Right hindlimb (tissue), 1 donor: ENCODE data around the gene GMPPA.

ENCODE experiments used
- DNase-seq: peaks from one replicate; pipeline ENCODE4 v3.0.0-alpha.2; 2018

Gene GMPPA

DNA sequence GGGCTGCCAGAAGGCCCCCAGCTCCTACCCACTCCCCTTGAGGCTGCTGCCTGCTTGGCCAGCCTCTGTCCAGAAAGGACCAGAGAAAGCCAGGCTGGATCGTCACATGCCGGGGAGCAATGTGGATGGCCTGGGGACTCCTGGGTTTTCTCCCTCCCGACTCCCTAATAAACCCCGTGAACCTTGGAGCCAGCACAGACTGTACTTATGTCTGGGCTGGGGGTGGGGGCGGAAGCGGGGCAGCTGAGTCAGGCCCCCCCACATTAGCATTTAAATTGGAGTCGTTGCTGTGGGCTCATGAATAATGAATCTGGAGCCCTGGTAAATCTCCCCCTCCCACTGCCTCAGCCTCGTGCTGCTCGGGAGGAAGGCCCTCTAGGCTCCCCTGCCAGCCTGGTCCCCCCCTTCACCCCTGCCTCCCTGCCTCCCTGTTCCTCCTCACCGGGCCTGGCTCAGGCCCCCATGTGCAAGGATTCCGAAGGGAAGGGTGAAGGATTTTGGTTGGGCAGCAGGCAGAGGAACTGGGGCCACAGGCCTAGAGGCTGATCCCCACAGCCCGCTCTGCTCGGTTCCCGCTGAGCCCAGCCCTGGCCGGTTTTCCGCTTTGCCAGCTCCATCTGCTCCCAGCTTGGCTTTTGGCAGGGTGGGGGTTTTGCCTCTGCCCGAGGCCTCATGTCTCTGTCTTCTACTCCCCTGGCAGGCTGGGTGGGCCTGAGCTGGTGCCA lies 8.3 kb downstream of the GMPPA start:
- DNase-seq: no peak

DNA sequence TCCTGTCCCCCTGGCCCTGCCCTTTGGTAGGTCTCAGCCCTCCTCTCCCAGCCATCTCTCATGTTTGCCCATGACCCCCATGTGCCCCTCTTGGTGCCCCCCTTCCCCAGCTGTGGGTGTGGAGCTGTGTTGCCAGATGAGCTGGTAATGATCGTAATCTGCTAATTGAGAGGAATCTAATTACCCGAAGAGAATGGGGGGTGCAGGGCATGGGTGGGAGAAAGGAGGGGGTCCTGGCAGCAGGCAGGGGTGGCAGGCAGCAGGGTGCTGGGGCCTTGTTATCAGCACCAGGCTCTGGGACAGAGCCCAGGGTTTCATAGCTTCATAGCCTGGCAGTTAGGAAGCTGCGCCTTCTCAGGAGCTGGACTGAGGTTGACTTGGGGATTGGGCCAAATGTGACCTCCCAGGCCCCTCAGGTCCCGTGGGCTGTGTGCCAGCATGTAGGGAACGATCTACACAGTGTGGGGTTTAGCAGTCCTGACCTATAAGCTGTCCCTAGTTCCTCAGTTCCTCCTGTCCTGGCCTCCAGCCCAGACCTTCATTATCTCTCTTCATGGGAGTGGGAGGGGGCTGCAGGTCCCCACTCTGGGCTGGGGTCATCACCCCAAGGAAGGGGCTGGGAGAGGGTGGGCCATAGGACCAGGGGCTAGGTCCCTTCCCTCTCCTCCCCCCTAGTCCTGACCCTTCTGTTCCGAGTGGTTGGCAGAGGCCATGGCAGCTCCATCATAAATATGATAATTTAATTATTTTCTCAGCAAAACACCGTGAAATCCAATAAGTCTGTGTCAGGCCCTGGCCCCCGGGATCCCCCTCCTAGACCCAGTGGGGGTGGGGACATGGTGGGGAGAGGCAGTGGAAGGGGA lies 9.1 kb downstream of the GMPPA start:
- DNase-seq: no peak

DNA sequence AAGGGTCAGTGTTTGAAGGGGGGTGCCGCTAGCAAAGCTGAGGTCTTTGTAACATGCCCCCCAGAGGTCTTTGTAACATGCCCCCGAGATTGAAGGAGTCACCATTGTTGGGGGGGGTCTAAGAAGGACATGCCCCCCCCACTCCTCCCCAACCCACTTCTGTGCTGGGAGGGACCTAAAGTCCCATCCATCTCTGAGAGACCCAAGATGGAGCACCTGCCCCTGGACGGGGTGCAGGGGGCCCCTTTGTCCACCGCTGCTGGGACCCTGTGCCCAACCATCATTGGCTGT lies 9.7 kb downstream of the GMPPA start:
- no peak for DNase-seq

DNA sequence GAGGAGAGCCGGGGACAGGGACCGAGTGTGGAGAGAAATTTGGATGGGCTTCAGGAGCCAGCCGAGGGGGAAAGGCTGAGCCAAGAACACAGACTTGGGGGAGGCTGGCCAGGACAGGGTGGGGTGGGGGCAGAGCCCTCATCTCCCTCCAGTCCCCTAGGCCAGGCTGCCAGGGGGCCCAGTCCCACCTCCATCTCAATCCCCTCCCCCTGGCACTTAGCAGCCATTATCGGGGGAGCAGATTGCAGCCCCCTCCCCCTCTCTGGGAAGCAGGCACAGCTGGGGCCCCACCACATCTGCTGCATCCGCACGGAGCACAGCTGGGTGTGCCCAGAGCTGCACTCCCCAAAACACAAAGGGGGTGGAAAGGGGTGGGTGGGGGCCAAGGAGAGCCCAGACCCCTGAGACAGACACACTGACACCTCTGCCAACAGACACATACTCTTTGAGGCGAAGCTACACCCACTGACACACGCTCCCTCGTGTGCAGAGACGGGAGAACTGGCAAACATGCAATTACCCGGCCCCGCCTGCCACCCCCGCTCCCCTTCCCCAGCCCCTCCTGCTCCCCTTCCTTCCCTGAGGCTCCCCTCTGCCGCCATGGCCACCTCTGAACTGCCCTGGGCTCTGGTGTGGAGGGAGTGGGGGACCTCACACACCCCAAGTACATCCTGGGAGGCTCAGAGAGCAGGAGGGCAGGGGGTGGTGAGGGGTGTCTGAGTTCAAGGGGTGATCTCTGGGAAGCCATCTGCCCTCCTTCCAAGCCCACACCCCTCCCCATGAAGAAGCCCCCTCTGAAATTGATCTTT lies 10.5 kb downstream of the GMPPA start:
- DNase-seq: peak; percentile 69

DNA sequence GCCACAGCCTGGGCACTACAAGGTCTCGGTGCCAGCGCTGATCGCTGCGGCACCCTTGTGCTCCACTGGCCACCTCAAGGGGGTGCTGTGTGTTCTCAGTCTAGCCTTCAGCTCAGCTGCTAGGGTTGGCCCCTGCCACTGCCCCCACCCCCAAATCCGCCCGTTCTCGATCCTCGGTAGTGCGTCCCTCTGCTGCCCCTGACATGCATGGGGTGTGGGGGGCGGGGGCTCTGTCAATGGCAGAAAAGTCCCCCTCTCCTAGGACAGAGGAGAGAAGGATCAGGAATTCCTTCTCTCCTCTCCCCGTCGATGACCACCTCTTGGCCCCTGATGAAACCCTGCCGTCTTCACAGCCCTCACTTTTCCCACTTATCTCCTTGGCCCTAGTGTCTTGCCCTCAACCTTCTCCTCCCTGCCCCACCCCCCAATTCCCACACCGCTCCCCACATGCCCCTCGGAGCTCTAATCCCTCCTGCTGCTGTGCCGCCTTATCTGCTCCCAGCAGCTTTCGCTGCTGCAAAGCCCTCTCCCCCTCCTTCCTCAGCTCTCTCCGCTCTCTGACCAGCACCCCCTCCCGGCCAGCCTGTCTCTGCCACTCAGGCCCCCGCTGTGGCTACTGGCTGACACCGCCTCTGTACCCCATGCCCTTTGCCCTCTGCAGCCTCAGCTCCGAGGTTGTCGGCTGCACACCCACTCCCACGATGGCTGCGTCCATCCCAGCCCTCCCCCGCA lies 11.3 kb downstream of the GMPPA start:
- peak; percentile 65 for DNase-seq

DNA sequence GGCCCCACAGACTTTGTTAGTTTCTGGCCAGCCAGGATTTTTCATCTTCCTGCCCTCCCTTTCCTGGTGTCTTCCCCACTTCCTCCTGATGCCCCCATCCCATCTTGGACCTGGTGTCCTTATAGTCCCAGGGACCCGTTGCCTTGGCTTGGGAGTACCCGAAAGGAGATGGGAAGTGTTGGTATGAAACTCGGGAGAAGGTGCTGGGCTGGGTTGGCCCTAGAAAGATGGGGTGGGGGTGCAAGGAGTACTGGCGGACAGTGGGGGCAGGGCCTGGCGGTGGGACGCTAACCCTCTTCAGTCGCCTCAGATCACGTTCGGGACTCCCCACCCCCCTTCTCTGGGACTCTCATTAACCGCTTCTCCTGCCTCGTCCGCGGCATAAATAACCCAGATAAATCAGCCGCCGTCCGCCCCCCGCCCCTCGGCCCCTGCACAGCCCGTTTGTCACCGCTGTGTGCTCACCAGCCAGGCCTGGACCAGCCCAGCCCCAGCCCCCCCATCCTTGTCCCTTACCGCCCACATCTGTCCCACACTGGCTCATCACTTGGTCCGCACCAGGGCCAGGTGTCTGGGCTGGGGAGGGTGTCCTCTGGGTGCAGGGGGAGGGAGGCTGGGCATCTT lies 11.9 kb downstream of the GMPPA start:
- DNase-seq: no peak

DNA sequence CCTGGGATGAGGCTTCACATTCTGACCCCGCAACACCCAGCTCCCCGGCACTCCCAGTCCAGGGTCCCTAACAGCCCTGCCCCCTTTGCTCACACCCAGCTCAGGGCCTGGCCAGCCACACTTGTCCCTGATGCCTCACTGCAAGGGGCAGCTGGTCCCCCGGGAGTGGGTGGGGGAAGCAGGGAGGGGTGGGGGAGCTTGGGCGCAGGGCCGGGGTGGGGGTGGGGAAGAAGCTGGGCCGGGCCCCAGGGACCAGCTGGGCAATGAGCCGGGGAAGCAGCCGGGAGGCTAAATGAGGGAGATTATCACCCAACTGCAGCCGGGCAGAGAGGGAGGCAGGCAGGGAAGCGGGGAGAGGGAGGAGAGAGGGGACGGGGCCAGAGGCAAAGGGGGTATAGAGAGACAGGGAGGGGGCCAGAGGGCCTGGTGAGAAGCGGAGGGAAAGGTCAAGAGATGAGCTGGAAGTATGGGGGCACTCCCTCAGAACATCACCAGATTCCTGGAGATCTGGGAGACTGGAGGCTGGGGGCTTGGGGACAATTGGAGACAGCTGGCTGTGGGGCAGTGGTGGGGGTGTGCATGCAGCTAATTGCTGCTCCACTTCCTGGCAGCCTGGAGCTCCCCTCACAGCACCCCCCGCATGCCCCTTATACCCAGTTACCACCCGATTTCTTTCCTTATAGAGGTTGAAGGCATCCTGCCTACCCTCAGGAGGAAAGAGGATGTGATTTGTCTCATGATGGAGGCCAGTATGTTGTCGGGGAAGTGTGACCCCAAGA lies 13.0 kb downstream of the GMPPA start:
- no peak for DNase-seq

DNA sequence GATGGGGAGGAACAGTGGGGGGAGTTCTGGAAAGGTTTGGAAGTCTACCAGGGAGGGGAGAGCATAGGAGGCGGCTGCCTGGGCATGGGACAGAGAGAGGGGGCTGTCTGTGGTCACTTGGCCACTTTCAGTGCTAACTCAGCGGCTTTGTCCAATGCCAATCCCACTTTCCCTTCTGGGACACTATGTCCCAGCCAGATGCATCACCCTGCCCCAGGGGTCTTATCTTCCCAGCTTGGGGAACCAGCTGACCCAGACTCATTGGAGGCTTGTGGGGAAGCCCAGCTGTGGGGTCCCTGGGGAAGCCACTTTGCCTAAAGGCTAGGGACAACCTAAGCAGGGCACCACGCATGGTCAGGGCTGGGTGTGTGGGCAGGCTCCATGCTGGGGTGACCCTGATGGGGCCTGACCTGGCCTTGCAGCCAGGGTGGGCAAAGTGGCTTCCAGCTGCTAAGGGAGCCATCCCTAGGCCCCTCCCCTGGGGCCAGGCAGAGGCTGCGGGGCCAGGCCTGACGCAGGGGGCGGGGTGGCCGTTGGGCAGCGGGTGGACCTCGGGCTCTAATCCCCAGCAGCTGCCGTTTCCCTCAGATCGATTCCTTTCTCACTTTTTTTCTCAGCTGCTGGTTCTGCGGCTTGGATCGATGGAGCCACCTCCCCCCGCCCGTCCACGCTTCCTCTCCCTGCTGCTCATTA lies 14.0 kb downstream of the GMPPA start:
- DNase-seq: no peak

DNA sequence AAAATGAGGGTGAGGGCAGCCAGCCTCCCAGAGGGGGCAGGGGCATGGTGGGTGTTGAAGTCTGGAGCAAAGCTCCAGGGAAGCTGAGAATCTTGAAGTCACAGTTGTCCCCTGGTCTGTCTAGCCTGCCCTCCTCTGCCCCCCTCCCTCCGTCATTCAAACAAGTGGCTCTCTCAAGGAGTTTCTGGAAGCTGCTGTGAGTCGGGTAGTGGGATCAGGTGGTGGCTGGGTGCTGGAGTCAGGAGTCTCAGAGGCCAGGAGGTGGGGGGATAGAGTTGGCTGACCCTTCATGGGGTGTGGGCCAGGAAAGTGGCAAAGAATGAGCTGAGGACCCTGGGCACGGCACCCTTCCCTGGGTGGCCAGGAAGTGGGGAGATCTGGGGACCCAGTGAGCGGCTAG lies 15.1 kb downstream of the GMPPA start:
- DNase-seq: no peak

GRCh38 chr2:219514196-219514761 lies 15.6 kb downstream of the GMPPA start, which contains the start of gene ASIC4:
ASIC4 (plus strand) TSS chr2:219514482; CDS start chr2:219514725, 243 bp downstream.
- DNase-seq: no peak

DNA sequence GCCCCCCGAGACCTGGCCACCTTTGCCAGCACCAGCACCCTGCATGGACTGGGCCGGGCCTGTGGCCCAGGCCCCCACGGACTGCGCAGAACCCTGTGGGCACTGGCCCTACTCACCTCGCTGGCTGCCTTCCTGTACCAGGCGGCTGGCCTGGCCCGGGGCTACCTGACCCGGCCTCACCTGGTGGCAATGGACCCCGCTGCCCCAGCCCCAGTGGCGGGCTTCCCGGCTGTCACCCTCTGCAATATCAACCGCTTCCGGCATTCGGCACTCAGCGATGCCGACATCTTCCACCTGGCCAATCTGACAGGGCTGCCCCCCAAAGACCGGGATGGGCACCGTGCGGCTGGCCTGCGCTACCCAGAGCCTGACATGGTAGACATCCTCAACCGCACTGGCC lies 16.1 kb downstream of the GMPPA start:
- no peak for DNase-seq

GRCh38 chr2:219515874-219516629 lies 17.4 kb downstream of the GMPPA start:
- DNase-seq: no peak

GRCh38 chr2:219516888-219517287 lies 18.2 kb downstream of the GMPPA start:
- DNase-seq: no peak

DNA sequence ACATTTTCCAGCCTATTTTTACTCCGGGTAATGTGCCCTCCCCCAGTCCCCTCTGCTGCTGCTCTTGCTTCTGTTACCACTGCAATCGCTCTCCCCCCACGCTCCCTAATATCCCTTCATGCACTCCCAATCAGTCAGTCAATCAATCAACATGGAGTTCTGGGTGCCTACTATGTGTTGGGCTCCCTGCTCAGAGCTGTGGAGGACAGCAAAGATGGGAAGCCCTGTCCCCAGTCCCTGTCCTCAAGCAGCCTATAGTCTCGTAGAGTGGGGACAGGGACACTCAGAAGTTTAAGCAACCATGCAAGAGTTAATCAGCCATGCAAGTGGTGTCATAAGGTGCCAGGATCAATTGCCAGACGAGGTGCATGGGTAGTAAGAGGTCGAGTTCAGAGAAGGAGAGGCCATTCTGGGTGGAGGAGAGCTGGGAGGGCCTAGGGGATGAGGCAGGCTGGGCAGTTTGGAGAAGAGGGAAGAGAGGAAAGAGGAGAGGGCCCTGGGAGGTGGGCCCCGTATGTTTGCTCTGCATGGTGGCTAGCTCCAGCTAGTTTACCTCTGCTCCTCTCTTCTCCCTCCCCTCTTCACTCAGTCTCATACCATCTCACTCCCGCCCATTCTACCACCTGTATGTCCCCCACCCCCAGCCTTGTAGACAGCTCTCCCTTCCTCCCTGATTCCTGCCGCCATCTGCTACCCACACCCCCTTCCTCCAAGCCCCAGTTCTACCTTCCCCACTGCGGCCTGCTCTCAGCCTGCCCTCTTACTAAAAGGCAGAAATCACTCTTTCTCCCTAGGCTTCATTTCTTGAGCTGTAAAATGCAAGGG lies 19.5 kb downstream of the GMPPA start:
- no peak for DNase-seq

DNA sequence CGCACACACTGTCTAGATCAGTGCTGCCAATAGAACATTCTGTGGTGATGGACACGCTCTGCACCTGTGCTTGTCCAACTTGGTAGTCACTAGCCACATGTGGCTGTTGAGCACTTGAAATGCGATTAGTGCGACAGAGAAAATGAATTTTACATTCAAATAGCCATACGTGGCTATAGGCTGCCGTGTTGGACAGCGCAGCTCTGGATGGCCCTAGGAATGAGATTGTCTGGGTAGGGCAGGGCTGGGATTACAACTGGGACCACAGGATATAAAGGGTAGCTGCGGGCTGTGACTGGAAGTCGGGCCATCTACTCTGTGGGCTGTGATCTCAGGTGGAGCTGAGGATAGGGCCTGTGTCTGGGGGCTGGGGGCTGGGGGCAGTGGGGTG lies 20.8 kb downstream of the GMPPA start:
- DNase-seq: no peak

DNA sequence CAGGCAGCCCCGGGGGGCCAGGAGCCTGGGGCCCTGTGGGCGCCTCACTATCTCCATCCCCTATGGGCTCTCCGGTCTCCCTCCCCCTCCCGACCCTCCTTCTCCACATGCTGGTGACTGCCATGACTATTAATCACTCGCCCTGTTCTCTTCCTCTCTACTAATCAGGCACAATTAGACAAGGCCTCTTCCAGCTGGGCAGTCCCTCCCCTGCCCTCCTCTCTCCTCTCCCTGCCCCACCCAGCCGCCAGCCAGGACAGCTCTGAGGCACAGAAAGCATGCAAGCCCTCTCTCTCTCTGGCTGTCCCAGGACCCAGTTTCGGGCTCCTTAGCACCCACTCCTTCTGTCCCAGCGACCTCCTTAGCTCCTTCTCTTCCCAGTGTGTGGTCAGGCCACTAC lies 21.4 kb downstream of the GMPPA start:
- no peak for DNase-seq

GRCh38 chr2:219521066-219521880 lies 22.6 kb downstream of the GMPPA start:
- no peak for DNase-seq
